HEK293 (cell line): ENCODE data around the gene DGCR8.

Source experiments
- CTCF ChIA-PET: fragments of 350-600 bp; formaldehyde crosslinking; extraction: SDS; loops from one replicate; lab custom pipeline; 2021; ENCODE audit warnings: antibody characterized with exemption; lab: Yijun Ruan, JAX
- POLR2A ChIA-PET: fragments of 300-600 bp; formaldehyde crosslinking; extraction: SDS; loops from one replicate; lab custom pipeline; 2020; ENCODE audit warnings: antibody characterized with exemption, inconsistent platforms; lab: Yijun Ruan, JAX
- H3K27ac ChIP-seq: fragments of 200-500 bp; sonication (Bioruptor generic); 2 replicates; pipeline ENCODE4 v1.5.1; 2014; ENCODE audit warnings: low read depth, low read length, control low read depth, inconsistent platforms; ENCODE audit errors: extremely low read depth
- H3K36me3 ChIP-seq, 2 experiments: fragments of 200-500 bp in 1 of 2; sonication (Bioruptor generic) in 1 of 2; 1 replicate in 1 of 2; 2 replicates in 1 of 2; pipeline ENCODE4 v1.5.1; 2014 to 2017; ENCODE audit warnings: inconsistent platforms in 2 of 2, low read length in 2 of 2; ENCODE audit not compliant: control insufficient read depth in 2 of 2, insufficient read depth in 1 of 2
- H3K4me1 ChIP-seq: fragments of 200-500 bp; sonication (Bioruptor generic); 2 replicates; pipeline ENCODE4 v1.5.1; 2014; ENCODE audit warnings: mild to moderate bottlenecking, low read length, inconsistent platforms; ENCODE audit not compliant: control insufficient read depth, insufficient read depth
- H3K4me3 ChIP-seq: 2 replicates; pipeline ENCODE4 v1.5.1; 2011; ENCODE audit warnings: low read depth, mild to moderate bottlenecking, control low read depth, low read length, moderate library complexity
- H3K9me3 ChIP-seq: fragments of 200-500 bp; sonication (Bioruptor generic); 2 replicates; pipeline ENCODE4 v1.5.1; 2014; ENCODE audit warnings: low read depth, low read length, inconsistent platforms; ENCODE audit not compliant: control insufficient read depth, insufficient read depth
- BCL11A ChIP-seq: fragments of 450-650 bp; formaldehyde crosslinking; IDR thresholded peaks from 2 replicates; pipeline ENCODE4 v1.5.1; 2016; ENCODE audit warnings: low read depth, missing biosample characterization, missing genetic modification characterization
- BCL11B ChIP-seq: fragments of 450-650 bp; formaldehyde crosslinking; IDR thresholded peaks from 2 replicates; pipeline ENCODE4 v1.5.1; 2016; ENCODE audit warnings: low read depth, missing biosample characterization, missing genetic modification characterization
- FEZF1 ChIP-seq: fragments of 450-650 bp; formaldehyde crosslinking; IDR thresholded peaks from 2 replicates; pipeline ENCODE4 v1.5.1; 2016; ENCODE audit warnings: missing biosample characterization, missing genetic modification characterization
- KLF9 ChIP-seq: fragments of 450-650 bp; formaldehyde crosslinking; IDR thresholded peaks from 2 replicates; pipeline ENCODE4 v1.5.1; 2016; ENCODE audit warnings: missing biosample characterization, missing genetic modification characterization, low read depth
- PRDM2 ChIP-seq: fragments of 450-650 bp; formaldehyde crosslinking; IDR thresholded peaks from 2 replicates; pipeline ENCODE4 v1.5.1; 2016; ENCODE audit warnings: missing biosample characterization, missing genetic modification characterization, borderline replicate concordance
- TCF7L2 ChIP-seq: IDR thresholded peaks from 2 replicates; pipeline ENCODE4 v1.6.1; 2011; ENCODE audit warnings: low read depth, mild to moderate bottlenecking, inconsistent platforms, low read length, moderate library complexity, borderline replicate concordance
- ZBTB8A ChIP-seq: fragments of 450-650 bp; formaldehyde crosslinking; IDR thresholded peaks from 2 replicates; pipeline ENCODE4 v1.5.1; 2016; ENCODE audit warnings: missing biosample characterization, missing genetic modification characterization
- ZNF223 ChIP-seq: fragments of 450-650 bp; formaldehyde crosslinking; IDR thresholded peaks from 2 replicates; pipeline ENCODE4 v1.5.1; 2016; ENCODE audit warnings: missing biosample characterization, missing genetic modification characterization
- ZNF266 ChIP-seq: fragments of 450-650 bp; formaldehyde crosslinking; IDR thresholded peaks from 2 replicates; pipeline ENCODE4 v1.5.1; 2016; ENCODE audit warnings: missing biosample characterization, missing genetic modification characterization, low read depth
- ZNF302 ChIP-seq: fragments of 450-650 bp; formaldehyde crosslinking; IDR thresholded peaks from 2 replicates; pipeline ENCODE4 v1.5.1; 2016; ENCODE audit warnings: missing biosample characterization, missing genetic modification characterization, low read depth
- ZNF426 ChIP-seq: fragments of 450-650 bp; formaldehyde crosslinking; IDR thresholded peaks from 2 replicates; pipeline ENCODE4 v1.5.1; 2017; ENCODE audit warnings: missing biosample characterization, missing genetic modification characterization, mild to moderate bottlenecking, inconsistent platforms, moderate library complexity
- ZNF510 ChIP-seq: fragments of 450-650 bp; formaldehyde crosslinking; IDR thresholded peaks from 2 replicates; pipeline ENCODE4 v1.5.1; 2018; ENCODE audit warnings: mild to moderate bottlenecking, missing genetic modification characterization, missing biosample characterization; ENCODE audit not compliant: insufficient replicate concordance
- ZNF514 ChIP-seq: fragments of 450-650 bp; formaldehyde crosslinking; IDR thresholded peaks from 2 replicates; pipeline ENCODE4 v1.5.1; 2016; ENCODE audit warnings: missing biosample characterization, missing genetic modification characterization
- ZNF555 ChIP-seq: fragments of 450-650 bp; formaldehyde crosslinking; conservative IDR thresholded peaks from 2 replicates; pipeline ENCODE4 v1.5.1; 2017; ENCODE audit warnings: missing biosample characterization, mild to moderate bottlenecking, missing genetic modification characterization, inconsistent platforms
- ZNF776 ChIP-seq: fragments of 450-650 bp; formaldehyde crosslinking; IDR thresholded peaks from 2 replicates; pipeline ENCODE4 v1.5.0; 2017; ENCODE audit warnings: missing biosample characterization, missing genetic modification characterization, borderline replicate concordance
- TF ChIP-seq, protein P1 (sequence below): fragments of 450-650 bp; formaldehyde crosslinking; IDR thresholded peaks from 2 replicates; pipeline ENCODE4 v1.5.1; 2016; ENCODE audit warnings: missing biosample characterization, missing genetic modification characterization
- TF ChIP-seq, protein P2 (sequence below): fragments of 450-650 bp; formaldehyde crosslinking; IDR thresholded peaks from 2 replicates; pipeline ENCODE4 v1.5.1; 2016; ENCODE audit warnings: missing biosample characterization, missing genetic modification characterization
- TF ChIP-seq, protein P3 (sequence below): fragments of 450-650 bp; formaldehyde crosslinking; IDR thresholded peaks from 2 replicates; pipeline ENCODE4 v1.5.1; 2016; ENCODE audit warnings: missing biosample characterization, missing genetic modification characterization

DGCR8 gene

GRCh38 chr22:20139391-20140106 is 59.5 kb downstream of the DGCR8 start:
- CTCF ChIA-PET, result no interaction called here
- Histone ChIP-seq H3K4me1 (peaks cover 2% of the 10 kb centered on the region; the same call in 1 of the 2 replicates), H3K36me3 (peaks cover 0 to 65% of the 10 kb centered on the region in 2 experiments; a peak in 1 of 3 replicates), H3K4me3 (no peak overlapping the region), H3K27ac (no peak overlapping the region), H3K9me3 (no peaks in the 10 kb centered on the region)
- TF ChIP-seq ZNF266 (tag by site-specific recombination) (no peak), ZNF302 (tag by site-specific recombination) (no peak), ZNF555 (tag by site-specific recombination) (no peak), PRDM2 (no peak), ZNF426 (tag by site-specific recombination) (no peak), TCF7L2 (no peak), BCL11A (no peak), FEZF1 (no peak), ZNF223 (tag by site-specific recombination) (no peak), ZNF514 (tag by site-specific recombination) (no peak), KLF9 (no peak), ZNF510 (tag by site-specific recombination) (no peak), ZBTB8A (tag by site-specific recombination) (no peak), BCL11B (tag by site-specific recombination) (no peak), ZNF776 (tag by site-specific recombination) (no peak)
- TF ChIP-seq, protein P1, sequence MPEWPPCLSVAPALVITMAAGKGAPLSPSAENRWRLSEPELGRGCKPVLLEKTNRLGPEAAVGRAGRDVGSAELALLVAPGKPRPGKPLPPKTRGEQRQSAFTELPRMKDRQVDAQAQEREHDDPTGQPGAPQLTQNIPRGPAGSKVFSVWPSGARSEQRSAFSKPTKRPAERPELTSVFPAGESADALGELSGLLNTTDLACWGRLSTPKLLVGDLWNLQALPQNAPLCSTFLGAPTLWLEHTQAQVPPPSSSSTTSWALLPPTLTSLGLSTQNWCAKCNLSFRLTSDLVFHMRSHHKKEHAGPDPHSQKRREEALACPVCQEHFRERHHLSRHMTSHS (tag by site-specific recombination), result no peak
- TF ChIP-seq, protein P2, sequence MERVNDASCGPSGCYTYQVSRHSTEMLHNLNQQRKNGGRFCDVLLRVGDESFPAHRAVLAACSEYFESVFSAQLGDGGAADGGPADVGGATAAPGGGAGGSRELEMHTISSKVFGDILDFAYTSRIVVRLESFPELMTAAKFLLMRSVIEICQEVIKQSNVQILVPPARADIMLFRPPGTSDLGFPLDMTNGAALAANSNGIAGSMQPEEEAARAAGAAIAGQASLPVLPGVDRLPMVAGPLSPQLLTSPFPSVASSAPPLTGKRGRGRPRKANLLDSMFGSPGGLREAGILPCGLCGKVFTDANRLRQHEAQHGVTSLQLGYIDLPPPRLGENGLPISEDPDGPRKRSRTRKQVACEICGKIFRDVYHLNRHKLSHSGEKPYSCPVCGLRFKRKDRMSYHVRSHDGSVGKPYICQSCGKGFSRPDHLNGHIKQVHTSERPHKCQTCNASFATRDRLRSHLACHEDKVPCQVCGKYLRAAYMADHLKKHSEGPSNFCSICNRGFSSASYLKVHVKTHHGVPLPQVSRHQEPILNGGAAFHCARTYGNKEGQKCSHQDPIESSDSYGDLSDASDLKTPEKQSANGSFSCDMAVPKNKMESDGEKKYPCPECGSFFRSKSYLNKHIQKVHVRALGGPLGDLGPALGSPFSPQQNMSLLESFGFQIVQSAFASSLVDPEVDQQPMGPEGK, result no peak
- TF ChIP-seq, protein P3, sequence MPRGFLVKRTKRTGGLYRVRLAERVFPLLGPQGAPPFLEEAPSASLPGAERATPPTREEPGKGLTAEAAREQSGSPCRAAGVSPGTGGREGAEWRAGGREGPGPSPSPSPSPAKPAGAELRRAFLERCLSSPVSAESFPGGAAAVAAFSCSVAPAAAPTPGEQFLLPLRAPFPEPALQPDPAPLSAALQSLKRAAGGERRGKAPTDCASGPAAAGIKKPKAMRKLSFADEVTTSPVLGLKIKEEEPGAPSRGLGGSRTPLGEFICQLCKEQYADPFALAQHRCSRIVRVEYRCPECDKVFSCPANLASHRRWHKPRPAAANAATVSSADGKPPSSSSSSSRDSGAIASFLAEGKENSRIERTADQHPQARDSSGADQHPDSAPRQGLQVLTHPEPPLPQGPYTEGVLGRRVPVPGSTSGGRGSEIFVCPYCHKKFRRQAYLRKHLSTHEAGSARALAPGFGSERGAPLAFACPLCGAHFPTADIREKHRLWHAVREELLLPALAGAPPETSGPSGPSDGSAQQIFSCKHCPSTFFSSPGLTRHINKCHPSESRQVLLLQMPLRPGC (tag by site-specific recombination), result no peak
- POLR2A ChIA-PET, result no interaction called here
